ENCODE results near the gene ILDR1.

- TF ChIP-seq CTCF (conservative IDR thresholded peaks at IDR 0.05; ENCODE audit: low read depth, low read length) (no peak), POLR2A (IDR thresholded peaks at IDR 0.05; ENCODE audit: low read depth, low read length) (no peak), CHD1 (IDR thresholded peaks at IDR 0.05; ENCODE audit: low read depth, low read length) (no peak), BHLHE40 (IDR thresholded peaks at IDR 0.05; ENCODE audit: low read depth, low read length) (no peak), CEBPB (IDR thresholded peaks at IDR 0.05; ENCODE audit: low read depth, low read length) (no peak)
Observed at GRCh38 chr3:122032531-122032930, 10.5 kb upstream of the ILDR1 start.
